Muscle of leg (tissue), 11 donors: ENCODE measurements around the gene ZNF521. TPM values are rescaled to one million over a fixed set of nuclear protein-coding genes. Genes with fewer than 3 reads are reported as not detected.
A peak's percentile ranks its signal among the peaks of the same experiment; 100 is the strongest.

Source experiments
- DNase-seq: peaks from one replicate; pipeline ENCODE4 v3.0.0; 2013
- H3K27ac ChIP-seq: one replicate; pipeline ENCODE4 v1.5.1; 2013; ENCODE audit warnings: mild to moderate bottlenecking, low read length, control low read depth
- H3K27me3 ChIP-seq: one replicate; pipeline ENCODE4 v1.6.1; 2013; ENCODE audit warnings: low read length; ENCODE audit not compliant: control insufficient read depth, insufficient read depth
- H3K36me3 ChIP-seq: one replicate; pipeline ENCODE4 v1.6.1; 2013; ENCODE audit warnings: low read length; ENCODE audit not compliant: control insufficient read depth, insufficient read depth
- H3K4me1 ChIP-seq: one replicate; pipeline ENCODE4 v1.6.1; 2013; ENCODE audit warnings: low read length; ENCODE audit not compliant: control insufficient read depth, insufficient read depth
- H3K4me3 ChIP-seq: one replicate; pipeline ENCODE4 v1.5.1; 2013; ENCODE audit warnings: low read length, control low read depth
- H3K9me3 ChIP-seq: replicated peaks from 2 replicates; pipeline ENCODE4 v1.6.1; 2013; ENCODE audit warnings: low read depth, low read length; ENCODE audit not compliant: control insufficient read depth
- WGBS: methylation state at CpG from one replicate; pipeline ENCODE4 v1.1.5; 2013; ENCODE audit warnings: missing lambda C conversion rate; ENCODE audit not compliant: insufficient coverage; 5-methylcytosine and 5-hydroxymethylcytosine counted together
- polyA plus RNA-seq, 8 donors: library from polyadenylated mRNA; unstranded; fragments of 120-200 nt; gene quantifications; one replicate each; pipeline versions ENCODE4 v1.2.1 to v1.2.3, GENCODE V29; 2013; ENCODE audit warnings: inconsistent platforms in 1 of 8, low replicate concordance in 1 of 8; ENCODE audit not compliant: insufficient read length in 8 of 8, insufficient read depth in 1 of 8
- total RNA-seq: library from RNA; stranded (reverse); fragments of 120-200 nt; gene quantifications from one replicate; pipeline ENCODE4 v1.2.4, GENCODE V29; 2013

The ZNF521 gene
- total and polyA plus RNA-seq, 9 donors, result 29.6 to 67.1 (median 46.1) TPM

- Histone ChIP-seq H3K27ac (no peak overlapping the region), H3K27me3 (no peaks in the 10 kb centered on the region), H3K4me1 (peaks cover 2% of the 10 kb centered on the region), H3K4me3 (no peak overlapping the region), H3K9me3 (no peaks in the 10 kb centered on the region), H3K36me3 (no peaks in the 10 kb centered on the region)
- WGBS, result 100% methylated on average over 2 of the region's 3 CpGs
- DNase-seq, result no peak
These were observed 11.2 kb downstream of the ZNF521 start for GRCh38 chr18:25340762-25341161.

- H3K27me3 ChIP-seq, result no peaks in the 10 kb centered on the region
- H3K27ac ChIP-seq, result no peak overlapping the region
- no peaks in the 10 kb centered on the region for H3K9me3 ChIP-seq
- peaks cover 4% of the 10 kb centered on the region for H3K36me3 ChIP-seq
- H3K4me1 ChIP-seq, result no peaks in the 10 kb centered on the region
- WGBS, result 94% methylated on average over 6 of the region's 6 CpGs
- DNase-seq, result no peak
- no peak overlapping the region for H3K4me3 ChIP-seq
These were observed 16.3 kb downstream of the ZNF521 start for GRCh38 chr18:25335676-25336075.

GRCh38 chr18:25335062-25335461, 16.9 kb downstream of the ZNF521 start:
- Histone ChIP-seq H3K4me1 (no peaks in the 10 kb centered on the region), H3K27ac (no peak overlapping the region), H3K9me3 (no peaks in the 10 kb centered on the region), H3K4me3 (no peak overlapping the region), H3K36me3 (peaks cover 4% of the 10 kb centered on the region), H3K27me3 (no peaks in the 10 kb centered on the region)
- WGBS, result 100% methylated on average over 1 of the region's 3 CpGs
- DNase-seq, result no peak

- peaks cover 4% of the 10 kb centered on the region for H3K36me3 ChIP-seq
- no peak overlapping the region for H3K4me3 ChIP-seq
- WGBS, result 100% methylated on average over 1 of the region's 2 CpGs
- no peak for DNase-seq
- no peaks in the 10 kb centered on the region for H3K4me1 ChIP-seq
- H3K27me3 ChIP-seq, result no peaks in the 10 kb centered on the region
- H3K9me3 ChIP-seq, result no peaks in the 10 kb centered on the region
- no peak overlapping the region for H3K27ac ChIP-seq
These were observed 17.4 kb downstream of the ZNF521 start for GRCh38 chr18:25334588-25334987.

GRCh38 chr18:25332002-25332401, 20.0 kb downstream of the ZNF521 start:
- H3K27me3 ChIP-seq, result no peaks in the 10 kb centered on the region
- no peak for DNase-seq
- peaks cover 4% of the 10 kb centered on the region for H3K36me3 ChIP-seq
- H3K9me3 ChIP-seq, result no peaks in the 10 kb centered on the region
- H3K4me3 ChIP-seq, result no peak overlapping the region
- peaks cover 7% of the 10 kb centered on the region for H3K4me1 ChIP-seq
- no peak overlapping the region for H3K27ac ChIP-seq

GRCh38 chr18:25329783-25330182, 22.2 kb downstream of the ZNF521 start:
- no peaks in the 10 kb centered on the region for H3K27me3 ChIP-seq
- H3K9me3 ChIP-seq, result no peaks in the 10 kb centered on the region
- no peak overlapping the region for H3K4me3 ChIP-seq
- no peak overlapping the region for H3K27ac ChIP-seq
- 29% methylated on average over 1 of the region's 1 CpG for WGBS
- peaks cover 14% of the 10 kb centered on the region for H3K4me1 ChIP-seq
- peaks cover 4% of the 10 kb centered on the region for H3K36me3 ChIP-seq
- no peak for DNase-seq

GRCh38 chr18:25327584-25327983, 24.4 kb downstream of the ZNF521 start:
- peak overlapping the region; percentile 57 for H3K27ac ChIP-seq
- WGBS, result 6% methylated on average over 5 of the region's 9 CpGs

GRCh38 chr18:25326361-25326952, 25.5 kb downstream of the ZNF521 start:
- H3K36me3 ChIP-seq, result peaks cover under 1% of the 10 kb centered on the region
- no peaks in the 10 kb centered on the region for H3K27me3 ChIP-seq
- WGBS, result no CpG with 5 or more reads among the region's 4 CpGs
- no peaks in the 10 kb centered on the region for H3K9me3 ChIP-seq
- H3K4me3 ChIP-seq, result no peak overlapping the region
- peak overlapping the region; percentile 57 for H3K27ac ChIP-seq
- H3K4me1 ChIP-seq, result peaks cover 16% of the 10 kb centered on the region
- peak; percentile 63 for DNase-seq

More at GRCh38 chr18:25327584-25327983, 24.4 kb downstream of the ZNF521 start:
- H3K4me1 ChIP-seq, result peaks cover 16% of the 10 kb centered on the region
- no peaks in the 10 kb centered on the region for H3K36me3 ChIP-seq
- no peaks in the 10 kb centered on the region for H3K9me3 ChIP-seq
- no peak overlapping the region for H3K4me3 ChIP-seq
- H3K27me3 ChIP-seq, result no peaks in the 10 kb centered on the region
- peak; percentile 88 for DNase-seq

- WGBS, result 100% methylated on average over 2 of the region's 4 CpGs
- Histone ChIP-seq H3K27ac (no peak overlapping the region), H3K27me3 (no peaks in the 10 kb centered on the region), H3K36me3 (peaks cover 3% of the 10 kb centered on the region), H3K9me3 (no peaks in the 10 kb centered on the region), H3K4me3 (no peak overlapping the region), H3K4me1 (peaks cover 13% of the 10 kb centered on the region)
- no peak for DNase-seq
These were observed 29.2 kb downstream of the ZNF521 start for GRCh38 chr18:25322806-25323205.

- peaks cover 3% of the 10 kb centered on the region for H3K4me1 ChIP-seq
- WGBS, result 71% methylated on average over 7 of the region's 9 CpGs
These were observed 35.5 kb downstream of the ZNF521 start for GRCh38 chr18:25316381-25317018.

GRCh38 chr18:25314838-25315190, 37.2 kb downstream of the ZNF521 start:
- Histone ChIP-seq H3K27me3 (no peaks in the 10 kb centered on the region), H3K27ac (peak overlapping the region; percentile 1), H3K4me3 (no peak overlapping the region), H3K36me3 (peaks cover 3% of the 10 kb centered on the region), H3K9me3 (no peaks in the 10 kb centered on the region), H3K4me1 (peaks cover 3% of the 10 kb centered on the region)
- DNase-seq, result no peak

More at GRCh38 chr18:25316381-25317018, 35.5 kb downstream of the ZNF521 start:
- no peak for DNase-seq
- Histone ChIP-seq H3K9me3 (no peaks in the 10 kb centered on the region), H3K27ac (no peak overlapping the region), H3K4me3 (no peak overlapping the region), H3K27me3 (no peaks in the 10 kb centered on the region), H3K36me3 (peaks cover 6% of the 10 kb centered on the region)
